Neuronal stem cell (in vitro differentiated cells): ENCODE results near the gene MAP6.

Source experiments
- DNase-seq: peaks from one replicate; pipeline ENCODE4 v3.0.0-alpha.2; 2013; ENCODE audit warnings: low spot score
- H2AFZ ChIP-seq: one replicate; pipeline ENCODE4 v1.6.1; 2013; ENCODE audit warnings: mild to moderate bottlenecking, low read length, inconsistent platforms
- H2AK5ac ChIP-seq: 2 replicates; pipeline ENCODE4 v1.6.1; 2013; ENCODE audit warnings: low read depth, mild to moderate bottlenecking, inconsistent platforms, low read length, moderate library complexity, mixed read lengths
- H2BK120ac ChIP-seq: 2 replicates; pipeline ENCODE4 v1.6.1; 2013; ENCODE audit warnings: low read depth, mild to moderate bottlenecking, inconsistent platforms, low read length, moderate library complexity, mixed read lengths
- H2BK12ac ChIP-seq: one replicate; pipeline ENCODE4 v1.6.1; 2013; ENCODE audit warnings: low read length, inconsistent platforms
- H2BK15ac ChIP-seq: 2 replicates; pipeline ENCODE4 v1.6.1; 2013; ENCODE audit warnings: mild to moderate bottlenecking, low read length, inconsistent platforms, mixed read lengths
- H2BK5ac ChIP-seq: one replicate; pipeline ENCODE4 v1.6.1; 2013; ENCODE audit warnings: inconsistent platforms, mild to moderate bottlenecking, low read length, moderate library complexity
- H3K14ac ChIP-seq: one replicate; pipeline ENCODE4 v1.6.1; 2013; ENCODE audit warnings: low read length, inconsistent platforms
- H3K18ac ChIP-seq: 2 replicates; pipeline ENCODE4 v1.6.1; 2013; ENCODE audit warnings: low read length, inconsistent platforms
- H3K23ac ChIP-seq: 2 replicates; pipeline ENCODE4 v1.6.1; 2013; ENCODE audit warnings: low read depth, mild to moderate bottlenecking, mixed read lengths, low read length, inconsistent platforms; ENCODE audit not compliant: poor library complexity
- H3K27ac ChIP-seq: replicated peaks from 3 replicates; pipeline ENCODE4 v1.5.1; 2013; ENCODE audit warnings: low read length, inconsistent platforms
- H3K27me3 ChIP-seq, 3 experiments: 2 replicates each; pipeline ENCODE4 v1.6.1; 2013; ENCODE audit warnings: low read length in 3 of 3, mild to moderate bottlenecking in 2 of 3, inconsistent platforms in 1 of 3, low read depth in 1 of 3, mixed read lengths in 1 of 3, moderate library complexity in 1 of 3; ENCODE audit not compliant: control insufficient read depth in 3 of 3, insufficient read depth in 3 of 3
- H3K36me3 ChIP-seq, 2 donors: replicated peaks in 1 of 2; 2 replicates each; pipeline ENCODE4 v1.6.1; 2013; ENCODE audit warnings: low read length in 2 of 2; ENCODE audit not compliant: control insufficient read depth in 2 of 2, insufficient read depth in 2 of 2
- H3K4ac ChIP-seq: 2 replicates; pipeline ENCODE4 v1.6.1; 2013; ENCODE audit warnings: inconsistent platforms, mild to moderate bottlenecking, low read length, moderate library complexity
- H3K4me1 ChIP-seq, 2 donors: 1 replicate in 1 of 2; 2 replicates in 1 of 2; pipeline ENCODE4 v1.6.1; 2013; ENCODE audit warnings: low read length in 2 of 2, low read depth in 1 of 2; ENCODE audit not compliant: control insufficient read depth in 2 of 2, insufficient read depth in 1 of 2
- H3K4me2 ChIP-seq: one replicate; pipeline ENCODE4 v1.6.1; 2013; ENCODE audit warnings: mild to moderate bottlenecking, low read length, inconsistent platforms; ENCODE audit not compliant: insufficient read depth, poor library complexity, severe bottlenecking
- H3K4me3 ChIP-seq, 2 donors: 2 replicates each; pipeline ENCODE4 v1.5.1; 2013; ENCODE audit warnings: low read length in 2 of 2, mild to moderate bottlenecking in 2 of 2, inconsistent platforms in 1 of 2, moderate library complexity in 1 of 2
- H3K79me1 ChIP-seq: one replicate; pipeline ENCODE4 v1.6.1; 2013; ENCODE audit warnings: low read depth, mild to moderate bottlenecking, inconsistent platforms, low read length, moderate library complexity
- H3K9ac ChIP-seq: one replicate; pipeline ENCODE4 v1.6.1; 2013; ENCODE audit warnings: mild to moderate bottlenecking, low read depth, low read length, inconsistent platforms; ENCODE audit not compliant: poor library complexity
- H3K9me3 ChIP-seq, 2 donors: replicated peaks in 1 of 2; 2 replicates each; pipeline versions ENCODE3 to v1.6.1; 2013; ENCODE audit warnings: low read length in 2 of 2, mild to moderate bottlenecking in 2 of 2, inconsistent platforms in 1 of 2, low read depth in 1 of 2, mixed read lengths in 1 of 2, moderate library complexity in 1 of 2; ENCODE audit not compliant: control insufficient read depth in 2 of 2, insufficient read depth in 1 of 2
- H4K8ac ChIP-seq: one replicate; pipeline ENCODE4 v1.6.1; 2013; ENCODE audit warnings: low read depth, mild to moderate bottlenecking, inconsistent platforms, low read length, moderate library complexity
- H4K91ac ChIP-seq: one replicate; pipeline ENCODE4 v1.6.1; 2013; ENCODE audit warnings: low read length, low read depth, mild to moderate bottlenecking, inconsistent platforms; ENCODE audit not compliant: poor library complexity
- WGBS, 2 donors: extraction: QIAGEN DNeasy Blood & Tissue Kit; methylation state at CpG; one replicate each; pipeline ENCODE4 v1.1.7; 2013; ENCODE audit warnings: missing lambda C conversion rate in 2 of 2, mixed read lengths in 1 of 2; ENCODE audit not compliant: insufficient read length in 2 of 2, insufficient replicate concordance in 1 of 2; ENCODE audit errors: extremely low coverage in 2 of 2; 5-methylcytosine and 5-hydroxymethylcytosine counted together

Gene MAP6

GRCh38 chr11:75654314-75654713 is 14.5 kb downstream of the MAP6 start:
- no peak for DNase-seq
- H3K4me3 ChIP-seq = no peak overlapping the region
- H2BK120ac ChIP-seq = no peak overlapping the region
- H4K91ac ChIP-seq = no peak overlapping the region
- H3K4me2 ChIP-seq = no peak overlapping the region
- H3K27ac ChIP-seq = no peak overlapping the region
- no peak overlapping the region for H2AK5ac ChIP-seq
- H3K79me1 ChIP-seq = no peaks in the 10 kb centered on the region
- no peak overlapping the region for H2BK5ac ChIP-seq
- H3K4me1 ChIP-seq = peaks cover 6 to 10% of the 10 kb centered on the region in 2 donors
- H2BK12ac ChIP-seq = no peak overlapping the region
- WGBS, 2 donors = no CpG with 5 or more reads among the region's 3 CpGs
- H3K9ac ChIP-seq = no peak overlapping the region
- no peak overlapping the region for H3K4ac ChIP-seq
- H4K8ac ChIP-seq = no peak overlapping the region
- H3K36me3 ChIP-seq = no peaks in the 10 kb centered on the region
- no peaks in the 10 kb centered on the region for H3K27me3 ChIP-seq
- no peak overlapping the region for H2BK15ac ChIP-seq
- no peak overlapping the region for H3K18ac ChIP-seq
- H3K14ac ChIP-seq = no peak overlapping the region
- H2AFZ ChIP-seq = no peak overlapping the region
- H3K9me3 ChIP-seq = no peaks in the 10 kb centered on the region
- H3K23ac ChIP-seq = no peak overlapping the region

DNA sequence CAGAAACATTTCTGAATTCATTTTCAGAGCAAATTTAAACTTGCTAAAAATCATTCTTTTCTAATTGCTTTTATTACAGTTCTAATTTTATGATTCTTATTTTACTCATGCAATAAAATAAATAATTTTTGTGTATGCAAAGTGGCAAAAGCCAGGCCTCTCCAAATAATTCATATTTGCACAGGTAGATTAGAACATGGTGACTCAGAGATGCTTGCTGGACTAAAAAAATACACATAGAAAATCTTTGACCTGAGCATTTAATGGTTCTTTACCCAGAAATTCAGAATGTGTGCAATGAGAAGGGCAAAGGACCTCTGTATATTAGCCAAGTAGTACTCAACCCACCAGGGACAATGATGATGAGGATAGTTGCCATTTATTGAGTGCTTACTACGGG is 15.3 kb downstream of the MAP6 start:
- H3K4me1 ChIP-seq = peaks cover 6 to 10% of the 10 kb centered on the region in 2 donors
- H2AK5ac ChIP-seq = no peak overlapping the region
- no peak overlapping the region for H4K8ac ChIP-seq
- H3K79me1 ChIP-seq = no peaks in the 10 kb centered on the region
- H3K36me3 ChIP-seq = no peaks in the 10 kb centered on the region
- H3K9me3 ChIP-seq = no peaks in the 10 kb centered on the region
- no peak overlapping the region for H3K14ac ChIP-seq
- H2BK12ac ChIP-seq = no peak overlapping the region
- no peaks in the 10 kb centered on the region for H3K27me3 ChIP-seq
- no peak overlapping the region for H2BK120ac ChIP-seq
- no peak overlapping the region for H4K91ac ChIP-seq
- H2BK5ac ChIP-seq = no peak overlapping the region
- H3K27ac ChIP-seq = no peak overlapping the region
- no peak overlapping the region for H3K4me2 ChIP-seq
- H2AFZ ChIP-seq = no peak overlapping the region
- no peak for DNase-seq
- no peak overlapping the region for H2BK15ac ChIP-seq
- no peak overlapping the region for H3K9ac ChIP-seq
- H3K4ac ChIP-seq = no peak overlapping the region
- no peak overlapping the region for H3K18ac ChIP-seq
- H3K4me3 ChIP-seq = no peak overlapping the region
- no peak overlapping the region for H3K23ac ChIP-seq
- no CpG with 5 or more reads among the region's 1 CpG for WGBS, 2 donors

GRCh38 chr11:75652936-75653335 is 15.9 kb downstream of the MAP6 start:
- Histone ChIP-seq H2BK120ac (no peak overlapping the region), H3K4me2 (no peak overlapping the region), H3K79me1 (no peaks in the 10 kb centered on the region), H3K18ac (no peak overlapping the region), H3K9me3 (no peaks in the 10 kb centered on the region), H3K4me1 (peaks cover 6 to 10% of the 10 kb centered on the region in 2 donors), H2AK5ac (no peak overlapping the region), H4K8ac (no peak overlapping the region), H2BK12ac (no peak overlapping the region), H2BK15ac (no peak overlapping the region), H3K14ac (no peak overlapping the region), H3K4me3 (no peak overlapping the region), H3K4ac (no peak overlapping the region), H2AFZ (no peak overlapping the region), H3K9ac (no peak overlapping the region), H3K36me3 (no peaks in the 10 kb centered on the region), H3K27ac (no peak overlapping the region), H3K23ac (no peak overlapping the region), H4K91ac (no peak overlapping the region), H2BK5ac (no peak overlapping the region), H3K27me3 (no peaks in the 10 kb centered on the region)
- WGBS, 2 donors = no CpG with 5 or more reads among the region's 6 CpGs
- no peak for DNase-seq

- H2BK5ac ChIP-seq = no peak overlapping the region
- no peak overlapping the region for H3K9ac ChIP-seq
- no peak for DNase-seq
- H3K9me3 ChIP-seq = no peaks in the 10 kb centered on the region
- H3K4me3 ChIP-seq = no peak overlapping the region
- no peak overlapping the region for H3K18ac ChIP-seq
- H4K91ac ChIP-seq = no peak overlapping the region
- no peak overlapping the region for H2BK12ac ChIP-seq
- peaks cover under 1 to 7% of the 10 kb centered on the region in 2 donors for H3K4me1 ChIP-seq
- H2AFZ ChIP-seq = no peak overlapping the region
- WGBS, 2 donors = no CpG with 5 or more reads among the region's 4 CpGs
- no peak overlapping the region for H4K8ac ChIP-seq
- no peak overlapping the region for H3K4me2 ChIP-seq
- no peaks in the 10 kb centered on the region for H3K79me1 ChIP-seq
- no peak overlapping the region for H2BK15ac ChIP-seq
- no peaks in the 10 kb centered on the region for H3K27me3 ChIP-seq
- H3K14ac ChIP-seq = no peak overlapping the region
- no peak overlapping the region for H2AK5ac ChIP-seq
- H3K27ac ChIP-seq = no peak overlapping the region
- no peak overlapping the region for H3K23ac ChIP-seq
- no peak overlapping the region for H2BK120ac ChIP-seq
- H3K4ac ChIP-seq = no peak overlapping the region
- no peaks in the 10 kb centered on the region for H3K36me3 ChIP-seq
These were observed 17.6 kb downstream of the MAP6 start for GRCh38 chr11:75651218-75651617.
